ENCODE data around the gene ATP4A.
A peak's percentile ranks its signal among the peaks of the same experiment; 100 is the strongest.

- TF ChIP-seq CTCF (IDR thresholded peaks at IDR 0.05; ENCODE audit: borderline replicate concordance, extremely low read depth, low read length, poor library complexity, severe bottlenecking) (peak; percentile 92), EZH2 (IDR thresholded peaks at IDR 0.05; ENCODE audit: borderline replicate concordance, low read depth, low read length, severe bottlenecking) (no peak)
Observed at GRCh38 chr19:35549174-35549788, 14.2 kb downstream of the ATP4A start.
